Astrocyte (in vitro differentiated cells and primary cell): ENCODE data around the gene TCF19. TPM values are rescaled to one million over a fixed set of nuclear protein-coding genes. Genes with fewer than 3 reads are reported as not detected.
"Not testable (repeated sequence)": the region's sequence is repeated elsewhere in the genome, so short reads cannot be mapped to it uniquely, and the experiment has no call there.

Experiments used
- DNase-seq: peaks from one replicate; pipeline ENCODE4 v3.0.0-alpha.2; 2010; ENCODE audit warnings: low read depth
- FAIRE-seq: peaks from 2 replicates; lab custom pipeline; 2011; peaks lifted over from hg19 to GRCh38; lab: Jason Lieb, UNC
- H2AFZ ChIP-seq: 2 replicates; pipeline ENCODE4 v1.6.0; 2012; ENCODE audit warnings: low read depth, low read length, inconsistent platforms
- H3K27ac ChIP-seq: 2 replicates; pipeline ENCODE4 v1.5.1; 2011; ENCODE audit warnings: low read depth, low read length, inconsistent platforms
- H3K27me3 ChIP-seq: 2 replicates; pipeline ENCODE4 v1.6.0; 2011; ENCODE audit warnings: low read length, inconsistent platforms; ENCODE audit not compliant: insufficient read depth
- H3K36me3 ChIP-seq: 2 replicates; pipeline ENCODE4 v1.5.1; 2011; ENCODE audit warnings: low read length, inconsistent platforms; ENCODE audit not compliant: insufficient read depth
- H3K4me1 ChIP-seq: 2 replicates; pipeline ENCODE4 v1.5.1; 2011; ENCODE audit warnings: low read length, inconsistent platforms; ENCODE audit not compliant: insufficient read depth
- H3K4me2 ChIP-seq: 2 replicates; pipeline ENCODE4 v1.6.0; 2012; ENCODE audit warnings: low read length, inconsistent platforms
- H3K4me3 ChIP-seq: 2 replicates; pipeline ENCODE4 v1.5.1; 2011; ENCODE audit warnings: low read depth, mild to moderate bottlenecking, low read length, inconsistent platforms; ENCODE audit not compliant: insufficient read depth
- H3K79me2 ChIP-seq: 2 replicates; pipeline ENCODE4 v1.6.0; 2012; ENCODE audit warnings: mild to moderate bottlenecking, low read length, inconsistent platforms; ENCODE audit not compliant: insufficient read depth
- H3K9ac ChIP-seq: 2 replicates; pipeline ENCODE4 v1.6.0; 2012; ENCODE audit warnings: mild to moderate bottlenecking, low read length, inconsistent platforms
- H3K9me3 ChIP-seq: 2 replicates; pipeline ENCODE4 v1.5.1; 2012; ENCODE audit warnings: low read depth, mild to moderate bottlenecking, low read length, inconsistent platforms; ENCODE audit not compliant: insufficient read depth
- H4K20me1 ChIP-seq: 2 replicates; pipeline ENCODE4 v1.6.0; 2012; ENCODE audit warnings: low read length, inconsistent platforms; ENCODE audit not compliant: insufficient read depth
- H3K27ac Mint-ChIP-seq: one replicate; pipeline ENCODE4 v1.8.0; 2021; ENCODE audit warnings: mild to moderate bottlenecking, mixed read lengths; ENCODE audit not compliant: unreplicated experiment
- H3K27me3 Mint-ChIP-seq: one replicate; pipeline ENCODE4 v1.8.0; 2021; ENCODE audit warnings: low read depth, mixed read lengths; ENCODE audit not compliant: unreplicated experiment
- H3K36me3 Mint-ChIP-seq: one replicate; pipeline ENCODE4 v1.8.0; 2021; ENCODE audit warnings: low read depth, mixed read lengths; ENCODE audit not compliant: unreplicated experiment
- H3K4me1 Mint-ChIP-seq: one replicate; pipeline ENCODE4 v1.8.0; 2021; ENCODE audit warnings: low read depth, mixed read lengths; ENCODE audit not compliant: unreplicated experiment
- H3K4me3 Mint-ChIP-seq: one replicate; pipeline ENCODE4 v1.8.0; 2021; ENCODE audit warnings: mild to moderate bottlenecking, moderate library complexity, mixed read lengths; ENCODE audit not compliant: unreplicated experiment
- H3K9me3 Mint-ChIP-seq: one replicate; pipeline ENCODE4 v1.8.0; 2021; ENCODE audit warnings: mild to moderate bottlenecking, mixed read lengths; ENCODE audit not compliant: unreplicated experiment
- EZH2 ChIP-seq: IDR thresholded peaks from 2 replicates; pipeline ENCODE4 v1.6.1; 2012; ENCODE audit warnings: mild to moderate bottlenecking, low read length, inconsistent platforms; ENCODE audit not compliant: insufficient read depth
- total RNA-seq: library from RNA; stranded (reverse); gene quantifications from 2 replicates; pipeline ENCODE4 v1.2.1, GENCODE V29; 2021
- TF ChIP-seq, protein P1 (sequence below): IDR thresholded peaks from 2 replicates; pipeline ENCODE4 v1.5.1; 2011; ENCODE audit warnings: low read depth, mild to moderate bottlenecking, inconsistent platforms, low read length, moderate library complexity; ENCODE audit not compliant: insufficient read depth

The TCF19 gene
- total RNA-seq, 1 donor from 2014 or later: 2.5 TPM

GRCh38 chr6:31187780-31188194 is 29.4 kb downstream of the TCF19 start:
- H3K9me3 Mint-ChIP-seq: no peaks in the 10 kb centered on the region
- H3K4me3 ChIP-seq: no peak overlapping the region
- no peaks in the 10 kb centered on the region for H3K4me1 Mint-ChIP-seq
- no peaks in the 10 kb centered on the region for H3K9me3 ChIP-seq
- TF ChIP-seq, protein P1, sequence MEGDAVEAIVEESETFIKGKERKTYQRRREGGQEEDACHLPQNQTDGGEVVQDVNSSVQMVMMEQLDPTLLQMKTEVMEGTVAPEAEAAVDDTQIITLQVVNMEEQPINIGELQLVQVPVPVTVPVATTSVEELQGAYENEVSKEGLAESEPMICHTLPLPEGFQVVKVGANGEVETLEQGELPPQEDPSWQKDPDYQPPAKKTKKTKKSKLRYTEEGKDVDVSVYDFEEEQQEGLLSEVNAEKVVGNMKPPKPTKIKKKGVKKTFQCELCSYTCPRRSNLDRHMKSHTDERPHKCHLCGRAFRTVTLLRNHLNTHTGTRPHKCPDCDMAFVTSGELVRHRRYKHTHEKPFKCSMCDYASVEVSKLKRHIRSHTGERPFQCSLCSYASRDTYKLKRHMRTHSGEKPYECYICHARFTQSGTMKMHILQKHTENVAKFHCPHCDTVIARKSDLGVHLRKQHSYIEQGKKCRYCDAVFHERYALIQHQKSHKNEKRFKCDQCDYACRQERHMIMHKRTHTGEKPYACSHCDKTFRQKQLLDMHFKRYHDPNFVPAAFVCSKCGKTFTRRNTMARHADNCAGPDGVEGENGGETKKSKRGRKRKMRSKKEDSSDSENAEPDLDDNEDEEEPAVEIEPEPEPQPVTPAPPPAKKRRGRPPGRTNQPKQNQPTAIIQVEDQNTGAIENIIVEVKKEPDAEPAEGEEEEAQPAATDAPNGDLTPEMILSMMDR: no peak
- TF ChIP-seq EZH2: no peak
- H3K36me3 ChIP-seq: no peaks in the 10 kb centered on the region
- no peak overlapping the region for H2AFZ ChIP-seq
- no peak overlapping the region for H3K4me2 ChIP-seq
- H3K27ac ChIP-seq: no peak overlapping the region
- no peaks in the 10 kb centered on the region for H3K4me1 ChIP-seq
- H3K27ac Mint-ChIP-seq: no peak overlapping the region
- FAIRE-seq: no peak
- H4K20me1 ChIP-seq: no peaks in the 10 kb centered on the region
- no peak overlapping the region for H3K9ac ChIP-seq
- H3K27me3 Mint-ChIP-seq: peaks cover 2% of the 10 kb centered on the region
- H3K27me3 ChIP-seq: no peaks in the 10 kb centered on the region
- no peaks in the 10 kb centered on the region for H3K36me3 Mint-ChIP-seq
- no peak for DNase-seq
- no peak overlapping the region for H3K4me3 Mint-ChIP-seq
- H3K79me2 ChIP-seq: no peaks in the 10 kb centered on the region

DNA sequence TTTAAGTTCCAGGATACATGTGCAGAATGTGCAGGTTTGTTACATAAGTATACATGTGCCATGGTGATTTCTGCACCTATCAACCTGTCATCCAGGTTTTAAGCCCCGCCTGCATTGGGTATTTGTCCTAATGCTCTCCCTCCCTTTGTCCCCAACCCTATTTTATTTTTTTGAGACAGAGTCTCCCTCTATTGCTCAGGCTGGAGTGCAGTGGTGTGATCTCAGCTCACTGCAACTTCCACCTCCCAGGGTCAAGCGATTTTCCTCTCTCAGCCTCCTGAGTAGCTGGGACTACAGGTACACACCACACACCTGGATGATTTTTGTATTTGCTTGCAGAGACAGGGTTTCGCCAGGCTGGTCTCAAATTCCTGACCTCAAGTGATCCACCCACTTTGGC is 30.8 kb downstream of the TCF19 start:
- not testable (repeated sequence) for H3K36me3 ChIP-seq, H3K27me3 ChIP-seq, FAIRE-seq, H3K27ac Mint-ChIP-seq, H3K9me3 ChIP-seq, H3K27me3 Mint-ChIP-seq, H2AFZ ChIP-seq, DNase-seq, H3K27ac ChIP-seq, H3K79me2 ChIP-seq, H3K36me3 Mint-ChIP-seq, H3K4me1 ChIP-seq, H4K20me1 ChIP-seq, H3K4me3 Mint-ChIP-seq, H3K4me3 ChIP-seq, H3K9me3 Mint-ChIP-seq, H3K4me1 Mint-ChIP-seq, H3K9ac ChIP-seq, H3K4me2 ChIP-seq

GRCh38 chr6:31190488-31190887 is 32.1 kb downstream of the TCF19 start:
- no peaks in the 10 kb centered on the region for H3K4me1 Mint-ChIP-seq
- no peaks in the 10 kb centered on the region for H3K27me3 ChIP-seq
- no peak for TF ChIP-seq EZH2
- TF ChIP-seq, protein P1: no peak
- H3K27ac Mint-ChIP-seq: no peak overlapping the region
- H3K36me3 ChIP-seq: no peaks in the 10 kb centered on the region
- FAIRE-seq (no peak), DNase-seq (no peak)
- H3K4me3 ChIP-seq: no peak overlapping the region
- H4K20me1 ChIP-seq: no peaks in the 10 kb centered on the region
- no peaks in the 10 kb centered on the region for H3K9me3 ChIP-seq
- H3K36me3 Mint-ChIP-seq: no peaks in the 10 kb centered on the region
- no peaks in the 10 kb centered on the region for H3K4me1 ChIP-seq
- H3K9me3 Mint-ChIP-seq: no peaks in the 10 kb centered on the region
- H3K27ac ChIP-seq: no peak overlapping the region
- no peak overlapping the region for H3K9ac ChIP-seq
- H3K4me3 Mint-ChIP-seq: no peak overlapping the region
- H2AFZ ChIP-seq: no peak overlapping the region
- no peaks in the 10 kb centered on the region for H3K27me3 Mint-ChIP-seq
- no peak overlapping the region for H3K4me2 ChIP-seq
- no peaks in the 10 kb centered on the region for H3K79me2 ChIP-seq
